Retinal pigment epithelial cell (primary cell): Measurements from ENCODE around the gene OSM.

ENCODE experiments used
- DNase-seq: peaks from one replicate; pipeline ENCODE4 v3.0.0-alpha.2; 2010; ENCODE audit warnings: low read depth
- H3K4me3 ChIP-seq: 2 replicates; pipeline ENCODE4 v1.5.1; 2011; ENCODE audit warnings: mild to moderate bottlenecking, low read length, control low read depth, moderate library complexity
- TF ChIP-seq, protein P1 (sequence below): conservative IDR thresholded peaks from 2 replicates; pipeline ENCODE4 v1.5.1; 2011; ENCODE audit warnings: low read depth, low read length, control low read depth, inconsistent platforms

OSM gene

DNA sequence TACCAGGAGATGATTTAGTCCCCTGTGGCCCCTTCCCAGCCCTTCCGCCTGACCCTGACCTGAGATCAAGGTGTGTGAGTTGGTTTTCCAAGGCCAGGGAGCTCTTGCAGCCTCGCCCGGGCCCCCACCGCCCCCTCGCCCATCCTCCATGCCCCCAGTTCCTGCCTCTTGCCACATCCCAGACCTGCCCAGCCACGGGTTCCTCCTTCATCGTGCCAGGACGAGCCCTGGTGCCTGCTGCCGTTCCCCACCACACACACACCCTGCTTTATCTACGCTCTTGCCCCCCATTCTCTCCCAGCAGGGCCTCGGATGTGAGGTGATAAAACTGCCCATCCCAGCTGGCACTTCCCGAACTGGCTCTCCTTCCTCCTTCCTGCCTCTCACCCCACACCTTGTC, 18.7 kb downstream of the OSM start:
- TF ChIP-seq, protein P1, sequence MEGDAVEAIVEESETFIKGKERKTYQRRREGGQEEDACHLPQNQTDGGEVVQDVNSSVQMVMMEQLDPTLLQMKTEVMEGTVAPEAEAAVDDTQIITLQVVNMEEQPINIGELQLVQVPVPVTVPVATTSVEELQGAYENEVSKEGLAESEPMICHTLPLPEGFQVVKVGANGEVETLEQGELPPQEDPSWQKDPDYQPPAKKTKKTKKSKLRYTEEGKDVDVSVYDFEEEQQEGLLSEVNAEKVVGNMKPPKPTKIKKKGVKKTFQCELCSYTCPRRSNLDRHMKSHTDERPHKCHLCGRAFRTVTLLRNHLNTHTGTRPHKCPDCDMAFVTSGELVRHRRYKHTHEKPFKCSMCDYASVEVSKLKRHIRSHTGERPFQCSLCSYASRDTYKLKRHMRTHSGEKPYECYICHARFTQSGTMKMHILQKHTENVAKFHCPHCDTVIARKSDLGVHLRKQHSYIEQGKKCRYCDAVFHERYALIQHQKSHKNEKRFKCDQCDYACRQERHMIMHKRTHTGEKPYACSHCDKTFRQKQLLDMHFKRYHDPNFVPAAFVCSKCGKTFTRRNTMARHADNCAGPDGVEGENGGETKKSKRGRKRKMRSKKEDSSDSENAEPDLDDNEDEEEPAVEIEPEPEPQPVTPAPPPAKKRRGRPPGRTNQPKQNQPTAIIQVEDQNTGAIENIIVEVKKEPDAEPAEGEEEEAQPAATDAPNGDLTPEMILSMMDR: no peak
- H3K4me3 ChIP-seq: no peak overlapping the region
- DNase-seq: no peak

DNA sequence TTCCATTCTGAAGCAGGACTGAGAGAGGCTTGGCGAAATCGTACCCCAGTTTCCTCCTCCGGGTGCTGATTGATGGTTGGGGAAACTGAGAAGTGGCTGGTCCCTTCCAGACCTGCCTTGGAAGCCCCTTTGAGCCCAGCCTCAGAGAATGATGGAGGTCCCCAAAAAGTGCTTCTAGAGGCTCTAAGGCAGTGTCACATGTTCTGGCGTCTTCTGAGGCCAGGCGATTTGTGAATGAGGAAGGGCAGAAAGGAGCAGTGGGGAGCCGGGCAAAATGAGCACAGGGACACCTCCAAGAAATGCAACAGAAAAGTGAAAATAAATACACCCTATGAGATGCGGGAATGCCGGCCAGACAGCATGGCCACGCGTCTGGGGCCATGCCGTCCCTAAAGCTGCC, 19.1 kb downstream of the OSM start:
- peak overlapping the region; percentile 75 for H3K4me3 ChIP-seq
- no peak for DNase-seq

DNA sequence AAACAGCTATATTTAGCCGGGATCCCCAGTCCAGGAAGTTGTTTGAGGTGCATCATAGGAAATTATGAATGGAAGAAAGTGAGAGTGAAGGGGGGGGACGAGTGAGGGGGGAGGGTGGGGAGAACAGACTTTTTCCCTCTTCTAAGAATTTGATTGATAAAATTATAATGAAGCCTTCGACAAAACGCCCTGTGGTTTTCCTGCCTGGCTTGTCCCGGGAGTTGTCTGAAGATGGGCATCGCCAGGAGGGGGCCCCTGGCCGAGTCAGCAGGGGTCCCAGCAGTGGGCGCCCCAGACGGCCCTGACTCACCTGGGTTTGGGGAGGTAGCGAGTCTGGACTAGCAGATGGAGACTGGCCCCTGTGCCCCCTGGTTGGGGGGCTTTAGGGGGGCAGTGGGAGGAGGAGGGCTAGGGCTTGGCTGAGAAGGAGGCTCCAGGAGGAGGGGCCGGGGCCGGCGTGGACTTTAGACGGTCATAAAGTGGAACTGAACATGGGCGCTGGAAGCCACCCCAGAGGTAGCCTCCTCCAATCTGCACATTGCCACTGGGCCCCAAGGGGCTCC, 19.8 kb downstream of the OSM start:
- H3K4me3 ChIP-seq: peak overlapping the region; percentile 75
- no peak for DNase-seq
- TF ChIP-seq, protein P1: peak; percentile 9

More for the DNA sequence above, 19.1 kb downstream of the OSM start:
- TF ChIP-seq, protein P1: no peak

DNA sequence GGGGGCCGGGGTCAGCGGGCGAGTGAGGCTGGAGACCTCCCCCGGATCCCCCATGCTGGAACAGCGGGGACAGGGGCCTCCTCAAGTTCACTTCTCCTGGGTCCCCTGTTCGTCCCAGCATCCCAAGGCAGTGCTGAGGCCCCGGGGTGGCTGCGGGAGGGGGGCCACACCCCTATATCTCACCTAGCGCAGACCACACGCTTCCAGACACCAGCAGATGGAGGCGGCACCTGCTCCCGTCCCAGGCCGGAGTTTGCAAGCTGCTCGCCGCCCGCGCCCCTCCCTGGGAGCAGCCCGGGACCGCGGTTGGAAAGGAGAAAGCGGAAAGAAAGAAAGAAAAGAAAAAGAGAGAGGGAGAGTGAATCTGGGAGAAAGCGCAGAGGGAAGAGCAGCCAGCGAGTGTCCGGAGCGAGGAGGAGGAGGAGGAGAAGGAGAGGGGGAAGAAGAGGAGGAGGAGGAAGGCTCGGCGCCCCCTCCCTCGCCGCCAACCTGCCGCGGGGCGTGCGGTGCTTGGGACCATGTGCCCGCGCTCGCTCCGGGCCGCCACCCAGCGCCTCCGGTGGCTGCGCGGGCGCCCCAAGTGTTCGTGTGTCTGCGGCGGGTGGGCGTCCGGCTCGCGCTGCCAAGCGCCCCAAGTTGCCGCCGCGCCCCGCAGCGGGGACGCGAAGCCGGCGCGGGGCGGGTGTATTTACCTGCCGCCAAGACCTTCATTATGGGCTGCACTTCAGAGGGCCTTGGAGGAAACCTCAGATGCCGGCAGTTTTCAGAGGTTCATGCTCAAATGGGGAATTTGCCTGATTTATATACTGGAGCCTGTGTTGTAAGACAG, 20.5 kb downstream of the OSM start, which contains the start of gene LIF:
TSS of gene LIF (minus strand) at position 775 of the 829 bp plus-strand sequence. CDS start at position 711, 64 bp downstream.
- H3K4me3 ChIP-seq: peak within 1 kb of the TSS; percentile 75
- no peak for DNase-seq
- TF ChIP-seq, protein P1: no peak

DNA sequence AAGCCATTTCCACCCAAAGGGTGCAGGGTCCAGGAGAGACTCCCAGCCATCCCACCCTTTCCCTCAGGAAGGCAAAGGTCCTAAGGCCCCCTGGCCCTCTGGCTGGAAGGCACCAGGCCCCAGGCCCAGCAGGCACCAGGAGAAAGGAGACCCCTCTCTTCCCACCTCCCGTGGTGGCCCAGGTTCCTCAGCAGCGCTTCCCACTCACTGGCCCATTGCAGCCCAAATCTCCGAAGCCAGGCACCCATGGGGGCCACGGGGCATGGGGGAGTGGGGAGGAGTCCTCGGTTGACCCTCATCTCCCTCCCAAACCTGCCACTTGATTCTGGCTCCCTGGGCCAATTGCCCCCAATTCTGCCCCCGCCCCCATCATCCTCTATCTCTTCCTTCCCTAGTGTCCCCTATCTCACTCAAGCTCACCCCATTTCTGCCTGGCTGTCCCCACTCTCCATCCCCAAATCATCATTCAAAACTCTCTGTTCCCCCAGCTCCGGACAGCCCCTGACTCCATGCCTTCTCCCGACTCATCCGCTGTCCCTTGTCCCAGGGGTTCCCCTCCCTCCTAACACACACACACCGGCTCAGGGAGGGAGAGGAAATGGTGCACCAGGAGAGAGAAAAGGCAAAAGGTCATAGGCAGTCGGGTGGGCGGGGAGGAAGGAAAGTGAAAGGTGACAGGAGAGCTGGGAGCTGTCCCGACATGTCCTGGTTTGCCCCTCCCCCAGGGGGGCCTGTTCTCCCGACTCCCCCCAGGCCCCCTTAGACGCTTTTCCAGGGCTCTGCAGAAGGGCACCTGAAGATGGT, 21.3 kb downstream of the OSM start:
- H3K4me3 ChIP-seq: peak overlapping the region; percentile 75
- no peak for DNase-seq
- TF ChIP-seq, protein P1: no peak

DNA sequence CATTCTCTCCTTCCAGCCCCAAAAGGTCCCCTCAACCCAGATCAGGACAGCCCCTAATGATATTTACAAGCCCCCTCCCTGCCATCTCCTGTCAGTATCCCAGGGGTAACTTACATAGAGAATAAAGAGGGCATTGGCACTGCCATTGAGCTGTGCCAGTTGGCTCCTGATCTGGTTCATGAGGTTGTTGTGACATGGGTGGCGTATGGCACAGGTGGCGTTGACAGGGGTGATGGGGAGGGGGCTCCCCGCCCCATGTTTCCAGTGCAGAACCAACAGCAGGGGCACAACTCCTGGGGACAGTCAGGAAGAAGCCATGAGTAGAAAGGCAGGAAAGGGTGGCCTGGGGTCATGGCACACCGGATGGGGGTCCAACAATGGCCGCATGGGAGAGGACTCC, 22.0 kb downstream of the OSM start:
- no peak for DNase-seq
- peak overlapping the region; percentile 75 for H3K4me3 ChIP-seq
- TF ChIP-seq, protein P1: no peak
